ENCODE results near the gene SERGEF. TPM values are rescaled to one million over a fixed set of nuclear protein-coding genes. Genes with fewer than 3 reads are reported as not detected.

SERGEF gene
- polyA plus RNA-seq, 3 donors = 14.3 to 33.7 (median 33.3) TPM

DNA sequence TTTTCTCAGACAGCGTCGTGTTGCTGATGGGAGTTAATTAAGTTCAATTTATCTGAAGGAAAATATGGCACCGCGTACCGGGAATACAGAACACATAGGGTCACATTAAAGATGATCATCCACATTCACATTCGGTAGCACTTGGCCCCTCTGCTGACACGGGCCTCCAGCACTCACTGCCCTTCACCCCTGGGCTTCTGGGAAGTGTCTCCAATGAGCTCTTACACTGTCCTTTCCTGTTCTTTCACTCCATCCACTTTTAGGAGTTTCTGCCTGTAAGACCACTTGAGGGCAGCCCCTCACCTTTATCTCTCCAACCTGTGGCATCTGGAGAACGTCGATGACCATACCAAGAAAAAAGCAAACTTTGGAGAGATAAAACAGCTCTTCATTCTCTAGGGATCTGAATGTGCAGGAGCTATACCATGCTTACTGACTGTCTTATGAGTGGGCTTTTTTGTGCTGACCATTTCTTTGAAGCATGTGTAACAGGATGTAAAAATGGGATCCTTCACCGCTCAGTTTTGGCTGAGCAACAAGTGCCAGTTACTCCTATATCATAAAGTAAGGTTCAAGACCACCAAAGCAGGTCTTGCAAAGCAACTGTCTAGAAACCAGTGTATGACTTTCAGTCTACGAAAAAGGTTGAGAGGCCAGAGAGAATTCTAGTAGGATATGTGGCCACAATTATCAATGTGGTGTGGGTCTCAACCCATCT, 1.1 kb upstream of the SERGEF start:
- peaks cover 0 to 3% (median 0%) of the 10 kb centered on the region in 7 donors for H3K9me3 Mint-ChIP-seq
- peak overlapping the region in 1 of 2 donors; percentile 78 for H3K27ac ChIP-seq (ENCODE audit: low read depth in 1 of 2, low read length in 2 of 2)
- peaks cover 10 to 11% of the 10 kb centered on the region in 2 donors for H3K27me3 ChIP-seq (ENCODE audit: control insufficient read depth in 2 of 2, insufficient read depth in 2 of 2, low read length in 2 of 2)
- no peaks in the 10 kb centered on the region for H3K9me3 ChIP-seq (replicated peaks in 1 of 2; ENCODE audit: control insufficient read depth in 1 of 2, insufficient read depth in 1 of 2, low read length in 2 of 2)
- peak overlapping the region; percentile 90 for H3K4me2 ChIP-seq (replicated peaks; ENCODE audit: extremely low read depth, low read length, poor library complexity, severe bottlenecking)
- peaks cover 15% of the 10 kb centered on the region for H3K4me1 Mint-ChIP-seq
- TF ChIP-seq, protein P1, sequence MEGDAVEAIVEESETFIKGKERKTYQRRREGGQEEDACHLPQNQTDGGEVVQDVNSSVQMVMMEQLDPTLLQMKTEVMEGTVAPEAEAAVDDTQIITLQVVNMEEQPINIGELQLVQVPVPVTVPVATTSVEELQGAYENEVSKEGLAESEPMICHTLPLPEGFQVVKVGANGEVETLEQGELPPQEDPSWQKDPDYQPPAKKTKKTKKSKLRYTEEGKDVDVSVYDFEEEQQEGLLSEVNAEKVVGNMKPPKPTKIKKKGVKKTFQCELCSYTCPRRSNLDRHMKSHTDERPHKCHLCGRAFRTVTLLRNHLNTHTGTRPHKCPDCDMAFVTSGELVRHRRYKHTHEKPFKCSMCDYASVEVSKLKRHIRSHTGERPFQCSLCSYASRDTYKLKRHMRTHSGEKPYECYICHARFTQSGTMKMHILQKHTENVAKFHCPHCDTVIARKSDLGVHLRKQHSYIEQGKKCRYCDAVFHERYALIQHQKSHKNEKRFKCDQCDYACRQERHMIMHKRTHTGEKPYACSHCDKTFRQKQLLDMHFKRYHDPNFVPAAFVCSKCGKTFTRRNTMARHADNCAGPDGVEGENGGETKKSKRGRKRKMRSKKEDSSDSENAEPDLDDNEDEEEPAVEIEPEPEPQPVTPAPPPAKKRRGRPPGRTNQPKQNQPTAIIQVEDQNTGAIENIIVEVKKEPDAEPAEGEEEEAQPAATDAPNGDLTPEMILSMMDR (IDR thresholded peaks at IDR 0.05) = no peak
- H3K79me2 ChIP-seq (ENCODE audit: insufficient read depth, low read length) = no peaks in the 10 kb centered on the region
- intact Hi-C loops (cut with micrococcal nuclease) = loop anchor here in 1 of 2 donors (10.0 kb wide), 1 partner anchor 91 kb away; the partner anchor contains the start of gene SAAL1
- H3K4me1 ChIP-seq (ENCODE audit: control insufficient read depth in 1 of 2, insufficient read depth in 2 of 2, low read length in 2 of 2) = peaks cover 13 to 19% of the 10 kb centered on the region in 2 donors
- DNase-seq = no peak
- H3K4me3 Mint-ChIP-seq = peak overlapping the region; percentile 100
- H3K9ac ChIP-seq (ENCODE audit: insufficient read depth, low read length, poor library complexity, severe bottlenecking) = peak overlapping the region; percentile 75
- WGBS (ENCODE audit: insufficient coverage) = 17% methylated on average over 6 of the region's 11 CpGs
- no peaks in the 10 kb centered on the region for H3K36me3 ChIP-seq (replicated peaks in 1 of 2; ENCODE audit: control insufficient read depth in 1 of 2, insufficient read depth in 2 of 2, low read length in 2 of 2)
- H2AFZ ChIP-seq (ENCODE audit: insufficient read depth, low read depth, low read length, poor library complexity, severe bottlenecking) = peak overlapping the region; percentile 98
- H3K27me3 Mint-ChIP-seq (ENCODE audit: low read depth in 3 of 3) = peaks cover 9 to 13% (median 12%) of the 10 kb centered on the region in 3 donors
- H3K36me3 Mint-ChIP-seq = no peaks in the 10 kb centered on the region
- H4K20me1 ChIP-seq (ENCODE audit: insufficient read depth, low read length) = no peaks in the 10 kb centered on the region
- H3K27ac Mint-ChIP-seq = peak overlapping the region in 6 of 7 donors; percentile 2 to 99 (median 90)
- peak overlapping the region; percentile 89 to 97 (median 93) for H3K4me3 ChIP-seq (replicated peaks in 1 of 3; ENCODE audit: low read depth in 2 of 3, low read length in 3 of 3)

DNA sequence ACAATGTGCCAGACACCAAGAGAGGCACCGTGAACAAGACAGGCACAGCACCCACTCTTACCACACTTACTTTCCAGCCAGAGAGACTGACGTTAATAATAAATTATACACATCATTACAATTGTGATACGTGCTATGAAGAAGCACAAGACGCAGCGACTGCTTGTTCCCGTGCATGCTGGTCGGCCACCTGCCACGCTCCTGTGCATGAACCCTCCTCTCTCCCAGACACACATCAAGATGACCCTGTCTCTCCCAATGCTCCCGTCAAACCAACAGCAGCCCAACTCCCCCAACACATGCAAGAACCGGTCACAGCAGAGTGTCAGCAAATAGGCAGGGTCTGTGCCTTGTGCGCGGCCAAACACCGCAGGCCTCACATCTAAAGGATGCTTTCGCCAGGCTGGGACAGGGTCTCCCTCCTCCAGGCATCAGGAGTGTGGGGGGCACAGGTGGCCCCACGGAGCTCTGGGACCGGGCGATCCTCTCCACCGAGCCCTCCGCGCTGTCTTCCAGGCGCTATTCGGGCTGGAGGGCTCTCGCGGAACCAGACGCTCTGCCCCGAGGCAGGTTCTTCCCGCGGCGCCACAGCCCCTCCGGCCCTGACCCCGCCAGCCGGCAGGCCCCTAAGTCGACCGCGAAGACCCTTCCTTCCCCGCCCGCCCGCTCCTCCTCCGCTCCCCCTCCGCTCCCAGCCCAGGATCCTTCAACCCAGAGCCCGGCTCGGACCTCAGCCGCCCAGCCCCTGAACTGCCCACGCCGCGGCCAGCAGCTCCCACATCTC, 533 bp downstream of the SERGEF start:
- Mint-ChIP-seq H3K4me1 (peaks cover 15% of the 10 kb centered on the region), H3K9me3 (peaks cover 0 to 3% (median 0%) of the 10 kb centered on the region in 7 donors), H3K27me3 (ENCODE audit: low read depth in 3 of 3) (peaks cover 9 to 13% (median 12%) of the 10 kb centered on the region in 3 donors), H3K36me3 (peaks cover 0 to 4% of the 10 kb centered on the region in 2 donors), H3K27ac (peak overlapping the region in 4 of 7 donors; percentile 1 to 76 (median 61)), H3K4me3 (peak overlapping the region; percentile 93 to 100)
- Histone ChIP-seq H3K36me3 (replicated peaks in 1 of 2; ENCODE audit: control insufficient read depth in 1 of 2, insufficient read depth in 2 of 2, low read length in 2 of 2) (no peaks in the 10 kb centered on the region), H3K4me3 (replicated peaks in 1 of 3; ENCODE audit: low read depth in 2 of 3, low read length in 3 of 3) (peak overlapping the region; percentile 53 to 93 (median 89)), H3K27me3 (ENCODE audit: control insufficient read depth in 2 of 2, insufficient read depth in 2 of 2, low read length in 2 of 2) (peaks cover 10 to 11% of the 10 kb centered on the region in 2 donors), H3K79me2 (ENCODE audit: insufficient read depth, low read length) (no peaks in the 10 kb centered on the region), H3K27ac (ENCODE audit: low read depth in 1 of 2, low read length in 2 of 2) (peak overlapping the region in 1 of 2 donors; percentile 13), H3K9ac (ENCODE audit: insufficient read depth, low read length, poor library complexity, severe bottlenecking) (peak overlapping the region; percentile 75), H3K4me2 (replicated peaks; ENCODE audit: extremely low read depth, low read length, poor library complexity, severe bottlenecking) (peak overlapping the region; percentile 90), H4K20me1 (ENCODE audit: insufficient read depth, low read length) (no peaks in the 10 kb centered on the region), H3K4me1 (ENCODE audit: control insufficient read depth in 1 of 2, insufficient read depth in 2 of 2, low read length in 2 of 2) (peaks cover 13 to 19% of the 10 kb centered on the region in 2 donors), H2AFZ (ENCODE audit: insufficient read depth, low read depth, low read length, poor library complexity, severe bottlenecking) (peak overlapping the region; percentile 98), H3K9me3 (replicated peaks in 1 of 2; ENCODE audit: control insufficient read depth in 1 of 2, insufficient read depth in 1 of 2, low read length in 2 of 2) (no peaks in the 10 kb centered on the region)
- 19% methylated on average over 38 of the region's 46 CpGs for WGBS (ENCODE audit: insufficient coverage)
- intact Hi-C loops (cut with micrococcal nuclease) = loop anchor here in 1 of 2 donors (10.0 kb wide), 1 partner anchor 92 kb away; the partner anchor contains the start of gene SAAL1
- TF ChIP-seq, protein P1 (IDR thresholded peaks at IDR 0.05) = no peak
- peak in 1 of 3 donors; percentile 6 for DNase-seq

Data from CD14-positive monocyte (primary cell).